HG02759 (cell line): Measurements from ENCODE around the gene RPN2.

ENCODE experiments used
- ATAC-seq: cut with Tn5 transposase; IDR thresholded peaks from one replicate; pipeline ENCODE4 v1.9.1; 2021; ENCODE audit warnings: mild to moderate bottlenecking, moderate library complexity; ENCODE audit not compliant: unreplicated experiment

Gene RPN2

DNA sequence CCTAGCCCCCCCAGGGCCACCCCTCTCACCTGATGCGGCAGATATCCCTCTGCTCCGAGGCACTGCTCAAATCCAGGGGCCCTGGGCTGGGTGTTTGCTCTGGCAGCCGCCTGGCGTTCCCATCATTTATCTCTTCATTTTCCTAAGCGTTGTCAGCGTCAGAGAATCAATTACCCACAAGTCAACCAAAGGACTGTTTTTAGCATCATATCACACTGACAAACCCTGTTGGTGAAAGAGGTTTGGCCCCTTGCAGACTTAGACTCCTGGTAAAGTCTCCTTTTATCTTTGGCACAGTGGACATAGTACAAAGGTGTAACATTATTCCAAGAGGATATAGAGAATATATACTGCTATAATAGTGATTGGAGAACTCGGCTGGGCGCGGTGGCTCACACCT is 82.6 kb downstream of the RPN2 start, which contains the start of gene GHRH:
GHRH (minus strand) TSS at position 101 of the 400 bp plus-strand sequence. CDS start 4,925 bp downstream, outside the sequence.
- no peak for ATAC-seq

DNA sequence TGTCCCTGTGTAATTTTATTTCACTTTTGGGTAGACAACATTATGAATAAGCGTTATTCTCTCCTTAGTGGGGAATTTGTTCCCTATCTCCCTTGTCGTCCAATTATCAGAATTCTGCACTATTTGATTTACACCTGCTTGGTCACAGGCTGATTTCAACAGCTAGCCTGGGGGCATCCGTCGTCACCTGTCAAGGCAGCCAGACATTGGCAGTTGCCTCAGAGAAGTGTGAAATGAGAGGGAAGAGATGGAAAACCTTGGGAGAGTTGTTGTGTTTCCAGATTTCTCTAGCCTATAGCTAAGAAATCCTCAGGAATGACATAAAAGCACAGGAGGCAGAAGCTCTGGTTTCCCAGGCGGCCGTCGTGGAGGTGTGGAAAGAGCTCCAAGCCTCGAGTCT is 83.4 kb downstream of the RPN2 start:
- no peak for ATAC-seq

DNA sequence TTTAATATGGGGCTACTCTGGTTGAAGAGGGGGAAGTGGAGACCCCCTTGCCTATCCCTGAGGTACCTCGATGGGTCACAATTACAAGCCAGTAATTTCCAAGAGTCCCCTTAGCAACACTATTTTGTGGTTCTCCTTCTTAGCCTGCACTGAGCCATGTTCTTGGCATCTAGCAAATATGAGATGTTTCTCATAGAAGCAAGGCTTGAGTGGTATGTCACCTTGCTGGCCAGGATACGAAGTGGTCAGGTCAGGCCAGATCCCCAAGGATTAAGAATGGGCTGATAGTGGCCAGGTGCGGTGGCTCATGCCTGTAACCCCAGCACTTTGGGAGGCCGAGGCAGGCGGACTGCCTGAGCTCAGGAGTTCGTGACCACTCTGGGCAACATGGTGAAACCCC is 84.6 kb downstream of the RPN2 start:
- ATAC-seq = no peak

DNA sequence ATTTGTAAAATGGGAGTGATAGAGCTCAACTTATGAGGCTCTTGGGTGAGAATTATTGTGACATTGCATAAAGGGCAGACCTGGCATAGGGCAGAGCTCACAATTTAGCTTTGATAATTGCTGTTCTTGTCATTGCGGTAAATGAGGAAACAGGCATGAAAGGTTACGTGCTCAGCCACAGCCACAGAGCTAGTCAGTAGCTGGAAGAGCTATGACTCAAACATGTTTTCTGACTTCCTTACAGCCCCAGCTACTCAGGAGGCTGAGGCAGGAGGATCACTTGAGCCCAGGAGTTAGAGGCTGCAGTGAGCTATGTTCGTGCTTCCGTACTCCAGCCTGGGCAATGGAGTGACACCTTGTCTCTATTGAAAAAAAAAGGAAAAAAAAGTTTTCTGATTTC is 86.0 kb downstream of the RPN2 start:
- no peak for ATAC-seq

DNA sequence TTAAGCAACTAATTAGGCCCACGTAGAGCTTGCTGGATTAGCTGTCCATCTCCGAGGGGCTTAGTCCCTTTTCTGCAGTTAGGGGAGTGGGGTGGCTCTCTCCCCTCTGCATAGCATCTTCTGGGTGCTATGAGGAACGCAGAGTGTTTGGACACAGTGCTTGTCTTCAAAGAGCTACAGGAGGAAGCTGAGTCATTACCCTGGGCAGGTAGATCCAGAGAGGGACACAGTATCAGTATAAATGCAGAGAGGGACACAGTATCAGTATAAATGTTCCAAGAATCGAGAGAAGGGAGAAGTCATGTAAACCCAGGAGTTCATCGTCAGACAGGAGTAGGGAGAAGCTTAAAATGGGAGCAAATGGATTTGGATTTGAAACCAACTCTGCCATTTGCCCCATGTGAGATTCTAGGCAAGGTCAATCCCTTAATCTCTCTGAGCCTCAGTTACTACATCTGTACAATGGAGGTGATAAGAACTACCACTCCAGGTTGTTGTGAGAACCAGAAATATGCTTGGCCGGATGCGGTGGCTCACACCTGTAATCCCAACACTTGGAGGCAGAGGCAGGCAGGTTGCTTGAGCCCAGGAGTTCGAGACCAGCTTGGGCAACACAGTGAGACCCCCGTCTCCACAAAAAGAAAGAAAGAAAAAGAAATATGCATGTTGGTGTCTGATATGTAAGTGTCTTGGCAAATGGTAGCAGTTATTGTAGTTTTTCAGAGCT is 88.0 kb downstream of the RPN2 start:
- no peak for ATAC-seq

DNA sequence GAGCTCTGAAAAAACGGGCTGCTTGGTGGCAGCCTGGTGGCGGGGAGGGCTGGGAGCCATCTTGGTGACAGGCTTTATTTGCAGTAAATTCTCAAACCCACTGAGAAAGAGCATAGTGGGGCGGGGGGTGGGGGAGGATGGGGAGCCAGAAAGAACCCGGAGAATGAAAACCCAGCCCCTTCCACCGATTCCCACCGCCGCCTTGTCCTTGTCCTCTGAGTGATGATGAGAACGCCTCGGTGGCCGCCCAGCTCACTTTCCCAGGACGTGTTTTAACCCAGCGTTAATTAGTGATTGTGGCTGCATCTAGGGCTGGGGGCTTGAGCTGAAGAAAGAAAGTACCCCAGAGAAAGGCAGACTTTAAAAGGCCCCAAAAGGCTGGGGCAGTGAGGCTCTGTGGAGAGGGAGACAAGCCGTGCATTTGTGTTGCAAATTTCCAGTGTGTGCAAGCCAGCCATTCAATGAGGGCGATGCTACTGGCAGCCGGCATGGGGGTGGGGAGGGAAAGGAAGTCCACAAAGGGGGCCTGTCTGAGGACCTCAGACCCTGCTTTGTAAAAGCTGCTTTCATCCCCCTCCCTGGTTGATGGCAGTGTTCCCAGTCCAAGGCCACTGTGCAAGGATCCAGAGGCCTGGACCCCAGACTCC is 88.7 kb downstream of the RPN2 start:
- ATAC-seq = no peak

DNA sequence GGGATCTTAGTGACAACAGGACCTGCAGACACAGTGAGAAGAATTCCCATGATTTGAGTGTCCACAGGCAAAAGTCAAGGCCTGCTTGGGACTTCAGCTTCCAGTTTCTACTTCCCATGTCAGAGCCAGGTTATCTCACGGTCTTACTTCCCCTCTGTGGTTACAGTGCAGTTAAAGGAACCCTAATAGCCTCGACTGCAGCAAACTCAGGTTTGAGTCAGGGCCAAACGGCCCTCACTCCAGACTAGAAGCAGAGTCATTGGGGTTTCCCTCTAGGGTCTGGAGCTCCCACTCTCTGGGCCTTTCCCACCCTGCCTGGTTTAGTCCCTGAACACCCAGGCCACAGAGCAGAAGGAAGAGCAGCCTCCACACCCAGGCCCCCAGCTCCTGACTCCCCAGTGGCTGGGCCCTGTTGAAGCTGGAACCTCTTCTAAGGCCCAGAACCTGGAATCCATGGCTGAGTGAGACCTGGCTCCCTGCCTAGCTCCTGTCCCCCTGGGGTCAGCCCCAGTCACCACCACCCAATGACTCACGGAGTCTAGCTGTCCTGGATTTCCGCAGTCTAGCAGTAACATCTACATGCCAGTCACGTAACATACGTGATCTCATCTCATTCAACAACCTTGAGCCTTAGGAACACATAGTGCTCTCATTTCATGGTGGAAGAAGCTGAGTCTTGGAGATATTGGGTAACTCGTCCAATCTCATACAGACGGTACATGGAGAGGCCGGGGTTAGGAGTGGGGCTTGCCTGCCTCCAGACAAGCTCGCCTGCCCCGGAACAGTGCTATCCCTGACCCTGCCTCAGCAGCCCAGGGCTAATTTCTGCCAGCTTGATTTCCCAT is 91.7 kb downstream of the RPN2 start:
- ATAC-seq = peak; percentile 71

DNA sequence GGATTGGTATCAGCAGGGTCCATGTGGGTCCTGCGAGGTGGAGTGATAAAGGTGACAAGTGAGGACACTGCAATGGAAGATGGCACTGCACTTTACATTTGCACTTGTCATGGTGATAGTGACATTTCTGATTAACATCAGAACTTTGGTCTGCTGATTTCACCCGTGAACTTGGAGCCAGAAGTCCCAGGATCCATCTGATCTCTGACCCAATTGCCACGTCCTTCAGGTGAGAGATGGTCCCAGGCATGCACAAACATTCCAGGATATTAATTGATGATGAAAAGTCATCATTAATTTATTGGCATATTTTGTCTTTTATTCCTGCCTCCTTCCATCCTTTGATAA is 92.3 kb downstream of the RPN2 start:
- no peak for ATAC-seq

DNA sequence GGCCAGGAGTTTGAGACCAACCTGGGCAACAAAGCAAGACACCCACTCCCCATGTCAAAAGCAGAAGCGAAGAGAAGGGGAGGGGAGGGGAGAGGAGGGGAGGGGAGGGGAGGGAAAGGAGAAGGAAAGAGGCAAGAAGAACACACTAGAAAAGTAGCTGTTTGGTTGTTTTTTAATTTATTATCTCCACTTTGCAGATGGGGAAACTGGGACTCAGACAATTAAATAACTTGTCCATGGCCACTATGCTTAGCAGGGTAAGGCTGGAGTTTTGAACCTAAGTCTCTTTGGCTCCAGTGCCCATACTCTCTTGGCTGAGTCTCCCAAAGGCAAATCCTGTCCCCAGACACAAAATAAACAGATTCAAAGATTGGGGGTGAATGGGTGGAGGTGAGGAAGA is 94.9 kb downstream of the RPN2 start:
- no peak for ATAC-seq

DNA sequence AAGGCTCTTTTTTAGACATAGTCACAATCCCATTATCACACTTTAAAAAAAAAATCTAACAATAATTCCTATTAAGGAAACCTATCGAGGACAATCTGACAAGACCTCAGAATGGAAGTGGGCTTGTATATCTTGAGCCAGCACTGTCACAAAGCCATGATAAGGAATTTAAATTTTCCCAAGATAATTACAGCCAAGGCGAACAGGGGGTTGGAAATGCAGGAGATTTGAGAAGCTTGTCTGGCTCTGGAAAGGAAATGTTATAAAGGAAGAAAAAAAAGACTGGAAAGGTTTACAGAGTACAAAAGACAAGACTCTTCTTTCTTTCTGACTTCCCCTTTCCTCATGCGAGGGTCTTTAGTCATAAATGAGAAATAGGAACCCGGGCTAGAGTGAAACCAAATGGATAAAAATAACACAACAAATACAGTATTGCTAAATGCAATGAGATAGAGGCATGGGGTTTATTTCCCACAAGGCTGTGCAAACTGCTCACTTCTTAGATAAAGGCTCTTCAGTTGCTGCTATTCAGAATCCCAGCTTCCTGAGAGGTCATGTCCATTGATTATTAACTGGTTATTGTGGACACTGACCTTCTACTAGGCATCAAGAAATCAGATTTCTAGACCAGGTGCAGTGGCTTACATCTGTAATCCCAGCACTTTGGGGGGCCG is 95.9 kb downstream of the RPN2 start:
- no peak for ATAC-seq

DNA sequence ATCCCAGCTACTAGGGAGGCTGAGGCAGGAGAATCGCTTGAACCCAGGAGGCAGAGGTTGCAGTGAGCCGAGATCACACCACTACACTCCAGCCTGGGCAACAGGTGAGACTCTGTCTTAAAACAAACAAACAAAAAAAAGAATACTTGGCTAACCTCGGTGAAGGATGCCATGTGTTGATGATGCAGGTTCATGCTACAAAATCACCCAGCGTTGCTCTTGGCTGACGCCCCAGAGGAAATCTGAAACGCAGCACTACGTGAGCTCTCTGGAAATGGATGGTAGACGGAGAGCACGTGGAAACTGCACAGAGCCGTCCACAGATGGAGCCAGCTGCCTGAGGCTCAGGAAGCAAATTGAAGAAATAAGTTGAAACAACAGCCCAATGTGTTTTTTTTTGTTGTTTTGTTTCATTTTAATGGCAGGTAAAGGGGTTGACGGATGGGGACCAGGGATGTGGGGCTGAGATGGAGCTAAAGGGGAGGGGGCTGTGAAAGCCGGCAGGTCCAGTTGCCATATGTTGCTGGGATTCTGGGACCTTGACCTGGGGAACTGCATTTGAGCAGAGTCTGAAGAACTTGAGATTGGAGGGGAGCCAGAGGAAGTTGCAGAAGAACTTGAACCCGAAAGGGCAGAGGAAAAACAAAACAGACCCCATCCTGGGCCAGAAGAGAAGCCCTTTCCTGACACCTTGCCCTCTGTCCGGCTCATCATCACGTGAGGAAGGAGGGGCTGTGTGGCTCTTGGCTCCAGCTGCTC is 97.5 kb downstream of the RPN2 start:
- ATAC-seq = peak; percentile 63

DNA sequence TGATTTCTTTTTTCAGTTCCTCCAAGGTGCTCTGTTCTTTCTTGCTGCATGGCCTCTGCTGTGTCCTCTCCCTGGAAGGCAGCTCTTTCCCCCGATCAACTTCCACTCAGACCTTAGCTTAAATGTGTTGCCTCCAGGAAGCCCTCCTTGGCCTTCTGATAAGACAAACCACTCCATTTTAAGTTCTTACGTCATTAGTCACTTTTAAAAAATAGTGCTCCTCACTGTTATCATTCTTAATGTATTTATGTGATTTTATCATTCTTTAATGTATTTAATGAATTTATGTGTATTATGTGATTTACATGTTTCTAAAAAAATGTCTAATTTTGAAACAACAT is 98.1 kb downstream of the RPN2 start:
- ATAC-seq = no peak

DNA sequence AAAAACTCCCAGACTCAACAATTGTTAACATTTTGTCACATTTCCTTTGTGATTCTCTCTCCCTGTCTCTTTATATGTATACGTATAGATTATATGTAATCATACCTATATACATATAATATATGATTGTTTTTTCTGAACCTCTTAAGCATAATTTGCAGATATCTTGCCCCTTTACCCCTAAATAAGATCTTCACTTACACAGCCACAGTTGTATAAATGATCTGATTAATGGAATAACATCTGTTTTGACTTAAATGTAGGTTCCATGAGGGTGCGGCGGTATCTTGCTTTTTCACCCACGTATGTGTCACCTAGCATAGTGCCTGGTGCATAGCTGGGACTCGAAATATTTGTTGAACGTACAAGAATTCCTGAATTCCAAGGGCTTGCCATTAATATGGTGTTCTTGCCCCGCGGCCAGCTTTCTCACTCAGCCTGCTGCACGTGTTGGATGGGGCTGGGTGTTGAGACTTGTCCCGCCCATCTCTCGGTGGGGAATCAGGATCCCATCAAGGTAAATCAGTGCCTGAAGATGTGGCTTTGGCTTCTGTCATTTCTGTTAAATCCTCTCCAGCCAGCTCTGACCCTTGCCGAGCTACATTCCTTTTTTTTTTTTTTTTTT is 99.9 kb downstream of the RPN2 start:
- no peak for ATAC-seq

DNA sequence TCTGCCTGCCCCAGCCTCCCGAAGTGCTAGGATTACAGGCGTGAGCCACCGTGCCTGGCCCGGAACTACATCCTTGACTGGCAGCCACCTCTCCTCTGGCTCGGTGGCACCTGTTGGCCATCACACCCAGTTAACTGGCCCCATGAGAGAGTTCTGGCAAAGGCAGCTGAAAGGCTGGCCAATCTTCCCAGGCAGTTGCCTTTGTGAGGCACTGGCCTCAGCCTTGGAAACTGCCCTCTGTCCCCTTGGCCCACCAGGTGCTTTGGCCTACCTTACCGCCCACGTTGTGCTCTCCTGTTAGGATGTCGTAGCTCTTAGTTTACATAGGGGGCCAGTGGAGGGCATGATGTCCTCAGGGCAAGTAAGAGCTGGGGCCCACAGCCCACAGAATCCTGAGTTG is 100.7 kb downstream of the RPN2 start:
- ATAC-seq = no peak

DNA sequence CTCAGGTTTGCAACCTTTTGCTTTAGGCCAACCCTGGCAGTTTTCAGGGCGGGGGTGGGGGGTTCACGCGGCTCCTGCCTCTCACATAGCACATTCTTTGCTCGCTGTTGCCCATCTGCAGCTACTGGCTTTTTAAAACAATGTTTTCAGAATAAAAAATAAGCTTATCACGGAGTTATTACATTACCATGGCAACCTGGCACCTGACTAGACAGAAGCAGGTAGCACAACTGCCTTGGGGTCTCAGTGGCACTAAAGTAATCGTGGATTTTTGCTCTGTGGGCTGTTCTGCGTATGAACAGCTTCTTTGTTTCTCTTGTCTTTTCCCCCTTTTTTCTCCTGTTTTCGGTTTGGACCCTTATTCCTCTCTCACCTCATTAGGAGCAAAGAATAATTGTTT is 101.3 kb downstream of the RPN2 start:
- no peak for ATAC-seq

DNA sequence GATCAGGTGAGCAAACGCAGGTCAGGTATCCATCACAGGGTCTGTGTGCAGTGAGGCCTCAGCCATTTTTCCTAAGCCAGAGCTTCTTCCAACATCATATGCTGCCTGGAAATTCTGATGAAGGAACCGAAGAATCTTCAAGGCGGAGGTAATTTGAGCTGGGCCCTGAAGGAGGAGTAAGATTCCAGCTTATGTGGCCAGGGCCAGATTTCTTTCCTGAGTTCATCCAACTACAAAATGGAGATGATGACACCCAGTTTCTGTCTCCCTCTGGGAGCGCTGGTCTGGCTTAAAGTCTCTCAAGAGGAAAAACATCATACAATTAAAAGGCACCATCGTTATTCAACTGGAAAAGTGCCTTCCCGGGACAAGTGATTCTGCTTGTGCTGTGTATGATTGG is 103.4 kb downstream of the RPN2 start:
- ATAC-seq = no peak

DNA sequence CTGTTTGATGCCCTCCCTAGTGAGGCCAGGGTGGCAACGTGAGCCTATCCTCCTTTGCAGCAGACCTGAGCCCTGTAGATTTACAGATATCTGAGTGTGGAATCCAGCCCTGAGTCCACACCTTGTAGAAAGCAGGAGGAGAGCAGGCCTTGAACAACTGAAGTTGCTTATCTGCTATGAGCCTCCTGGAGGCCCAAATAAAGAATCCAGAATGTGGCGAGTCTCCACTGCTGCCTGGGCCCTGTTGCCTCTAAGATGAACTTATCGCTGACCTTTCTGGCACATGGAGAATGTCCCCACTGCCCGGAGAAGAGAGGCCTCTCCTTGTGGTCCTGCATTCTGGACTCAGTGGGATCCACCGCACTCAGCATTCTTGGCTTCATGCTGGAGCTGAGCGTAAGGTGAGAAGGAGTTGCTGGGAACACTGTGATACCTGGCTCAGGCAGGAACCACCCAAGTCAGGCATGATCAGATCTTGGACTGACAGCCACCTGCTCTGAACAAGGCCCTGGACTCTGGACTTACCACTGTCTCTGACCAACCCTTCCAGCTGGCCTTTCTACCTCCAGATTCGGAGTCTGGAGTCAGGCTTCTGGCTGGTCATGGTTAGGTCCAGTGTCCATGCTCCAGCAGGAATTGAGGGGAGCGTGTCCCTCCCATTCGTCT is 104.5 kb downstream of the RPN2 start:
- no peak for ATAC-seq

DNA sequence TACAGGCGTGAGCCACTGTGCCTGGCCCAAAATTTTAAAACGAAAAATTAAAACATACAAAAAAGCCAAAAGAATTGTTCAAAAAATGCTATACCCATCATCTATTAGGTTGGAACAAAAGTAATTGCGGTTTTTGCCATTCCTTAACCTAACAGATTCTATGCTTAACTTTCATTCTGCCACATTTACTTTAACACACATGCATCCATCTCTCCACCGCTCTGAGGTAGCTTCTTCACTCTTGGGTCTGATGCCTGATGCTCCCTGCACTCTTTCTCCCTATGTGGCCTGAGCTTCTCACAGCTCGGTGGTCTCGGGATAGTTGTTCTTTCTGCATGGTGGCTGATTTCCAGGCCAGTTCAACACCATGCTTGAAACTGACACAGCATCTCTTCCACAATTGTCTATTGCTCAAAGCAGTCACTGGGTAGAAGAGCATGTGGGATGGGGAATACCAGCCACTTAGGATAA is 105.6 kb downstream of the RPN2 start:
- ATAC-seq = no peak

DNA sequence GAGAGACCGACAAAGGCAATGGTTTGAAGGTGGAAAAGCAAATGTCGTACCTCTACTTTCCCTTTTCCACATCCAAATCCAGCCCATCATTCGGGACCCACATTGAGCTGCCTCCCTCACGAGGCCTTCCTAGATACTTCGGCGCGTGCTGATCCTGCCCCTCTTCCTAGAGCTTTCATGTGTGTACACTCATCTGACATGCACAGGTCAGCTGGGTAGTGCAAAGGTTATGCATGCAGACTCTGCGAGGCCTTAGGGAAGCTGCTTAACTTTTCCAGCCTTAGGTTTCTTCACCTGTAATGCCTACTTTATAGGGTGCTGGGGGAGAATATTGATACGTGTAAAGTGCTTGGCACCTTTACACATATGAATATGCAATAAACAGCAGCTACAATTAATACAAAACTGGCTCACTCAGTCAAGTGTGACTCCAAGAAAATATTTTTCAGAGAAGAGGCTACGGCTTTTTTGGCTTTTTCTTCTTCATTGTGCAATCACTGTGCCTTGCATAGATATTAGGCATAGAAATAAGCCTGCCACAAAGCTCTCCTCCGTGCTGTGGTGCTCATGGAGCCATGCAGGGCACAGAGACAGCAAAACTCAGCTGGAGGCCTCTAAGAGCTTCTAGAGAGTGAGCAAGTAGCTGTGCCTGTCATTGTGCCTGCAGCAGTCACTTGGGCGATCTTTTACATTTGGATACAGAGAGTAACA is 106.7 kb downstream of the RPN2 start:
- no peak for ATAC-seq
